ENCODE results near the gene GLI3. TPM values are rescaled to one million over a fixed set of nuclear protein-coding genes. Genes with fewer than 3 reads are reported as not detected.

The GLI3 gene
- total RNA-seq, 1 donor from 2014 or later: 126 TPM

- Mint-ChIP-seq H3K4me3 (no peak overlapping the region), H3K4me1 (peaks cover 3% of the 10 kb centered on the region), H3K36me3 (peaks cover 46% of the 10 kb centered on the region), H3K9me3 (no peaks in the 10 kb centered on the region), H3K27me3 (ENCODE audit: low read depth) (no peaks in the 10 kb centered on the region), H3K27ac (no peak overlapping the region)
- DNase-seq (ENCODE audit: low spot score in 2 of 2, unreplicated experiment in 2 of 2): no peak
- no peak for TF ChIP-seq CTCF (IDR thresholded peaks at IDR 0.05; ENCODE audit: unreplicated experiment)
Observed at GRCh38 chr7:42029405-42029804, 207.6 kb downstream of the GLI3 start.

GRCh38 chr7:42027521-42027920, 209.5 kb downstream of the GLI3 start:
- no peak overlapping the region for H3K4me3 Mint-ChIP-seq
- DNase-seq (ENCODE audit: low spot score in 2 of 2, unreplicated experiment in 2 of 2): no peak
- no peaks in the 10 kb centered on the region for H3K27me3 Mint-ChIP-seq (ENCODE audit: low read depth)
- no peak for TF ChIP-seq CTCF (IDR thresholded peaks at IDR 0.05; ENCODE audit: unreplicated experiment)
- no peaks in the 10 kb centered on the region for H3K9me3 Mint-ChIP-seq
- H3K36me3 Mint-ChIP-seq: peaks cover 57% of the 10 kb centered on the region
- no peak overlapping the region for H3K27ac Mint-ChIP-seq
- H3K4me1 Mint-ChIP-seq: peaks cover 20% of the 10 kb centered on the region

- DNase-seq (ENCODE audit: low spot score in 2 of 2, unreplicated experiment in 2 of 2): no peak
- Mint-ChIP-seq H3K36me3 (peaks cover 60% of the 10 kb centered on the region), H3K27me3 (ENCODE audit: low read depth) (no peaks in the 10 kb centered on the region), H3K27ac (no peak overlapping the region), H3K9me3 (no peaks in the 10 kb centered on the region), H3K4me3 (no peak overlapping the region), H3K4me1 (peaks cover 26% of the 10 kb centered on the region)
- TF ChIP-seq CTCF (IDR thresholded peaks at IDR 0.05; ENCODE audit: unreplicated experiment): no peak
Observed at GRCh38 chr7:42026622-42027197, 210.3 kb downstream of the GLI3 start.

GRCh38 chr7:42025635-42026375, 211.2 kb downstream of the GLI3 start:
- no peak overlapping the region for H3K4me3 Mint-ChIP-seq
- DNase-seq (ENCODE audit: low spot score in 2 of 2, unreplicated experiment in 2 of 2): no peak
- H3K27ac Mint-ChIP-seq: no peak overlapping the region
- H3K4me1 Mint-ChIP-seq: peaks cover 30% of the 10 kb centered on the region
- peaks cover 60% of the 10 kb centered on the region for H3K36me3 Mint-ChIP-seq
- no peak for TF ChIP-seq CTCF (IDR thresholded peaks at IDR 0.05; ENCODE audit: unreplicated experiment)
- H3K9me3 Mint-ChIP-seq: no peaks in the 10 kb centered on the region
- no peaks in the 10 kb centered on the region for H3K27me3 Mint-ChIP-seq (ENCODE audit: low read depth)

- Mint-ChIP-seq H3K27me3 (ENCODE audit: low read depth) (no peaks in the 10 kb centered on the region), H3K4me1 (peaks cover 40% of the 10 kb centered on the region), H3K27ac (peak overlapping the region; percentile 41), H3K9me3 (no peaks in the 10 kb centered on the region), H3K4me3 (no peak overlapping the region), H3K36me3 (peaks cover 52% of the 10 kb centered on the region)
- DNase-seq (ENCODE audit: low spot score in 2 of 2, unreplicated experiment in 2 of 2): no peak
- TF ChIP-seq CTCF (IDR thresholded peaks at IDR 0.05; ENCODE audit: unreplicated experiment): no peak
Observed at GRCh38 chr7:42024537-42024936, 212.5 kb downstream of the GLI3 start.

Data from mesothelial cell of epicardium (in vitro differentiated cells).